Hepatocyte (in vitro differentiated cells): Measurements from ENCODE around the gene METTL6. TPM values are rescaled to one million over a fixed set of nuclear protein-coding genes. Genes with fewer than 3 reads are reported as not detected.

Source experiments
- DNase-seq: peaks from one replicate; pipeline ENCODE4 v3.0.0-alpha.2; 2016; ENCODE audit warnings: low spot score
- H2AFZ ChIP-seq: fragments of 200-600 bp; sonication (generic); 2 replicates; pipeline ENCODE4 v1.6.0; 2016; ENCODE audit warnings: antibody characterized with exemption, mild to moderate bottlenecking
- H3K27ac ChIP-seq: fragments of 200-600 bp; sonication (generic); 2 replicates; pipeline ENCODE4 v1.5.1; 2016; ENCODE audit warnings: mild to moderate bottlenecking
- H3K27me3 ChIP-seq: fragments of 200-600 bp; sonication (generic); 2 replicates; pipeline ENCODE4 v1.6.1; 2016
- H3K36me3 ChIP-seq: fragments of 200-600 bp; sonication (generic); replicated peaks from 2 replicates; pipeline ENCODE4 v1.5.1; 2016; ENCODE audit warnings: low read depth; ENCODE audit not compliant: insufficient read depth
- H3K4me1 ChIP-seq: fragments of 200-600 bp; sonication (generic); 2 replicates; pipeline ENCODE4 v1.5.1; 2016; ENCODE audit warnings: mild to moderate bottlenecking, moderate library complexity; ENCODE audit not compliant: insufficient read depth
- H3K4me2 ChIP-seq: fragments of 200-600 bp; sonication (generic); 2 replicates; pipeline ENCODE4 v1.6.0; 2016
- H3K4me3 ChIP-seq: fragments of 200-600 bp; sonication (generic); 2 replicates; pipeline ENCODE4 v1.5.1; 2016; ENCODE audit warnings: mild to moderate bottlenecking
- H3K79me2 ChIP-seq: fragments of 200-600 bp; sonication (generic); 2 replicates; pipeline ENCODE4 v1.6.0; 2017; ENCODE audit warnings: mild to moderate bottlenecking
- H3K9me2 ChIP-seq: fragments of 200-600 bp; sonication (generic); replicated peaks from 2 replicates; pipeline ENCODE4 v1.6.0; 2017; ENCODE audit warnings: mild to moderate bottlenecking; ENCODE audit not compliant: insufficient read depth
- H3K9me3 ChIP-seq: fragments of 200-600 bp; sonication (generic); 2 replicates; pipeline ENCODE4 v1.5.1; 2016; ENCODE audit warnings: low read depth, mild to moderate bottlenecking
- H4K20me1 ChIP-seq: fragments of 200-600 bp; sonication (generic); 2 replicates; pipeline ENCODE4 v1.6.0; 2016; ENCODE audit warnings: mild to moderate bottlenecking; ENCODE audit not compliant: insufficient read depth, poor library complexity, severe bottlenecking
- CTCF ChIP-seq: fragments of 200-600 bp; sonication (generic); IDR thresholded peaks from 2 replicates; pipeline ENCODE4 v1.5.1; 2016; ENCODE audit warnings: antibody characterized with exemption, mild to moderate bottlenecking; ENCODE audit not compliant: poor library complexity
- EZH2 ChIP-seq: fragments of 200-600 bp; sonication (generic); IDR thresholded peaks from 2 replicates; pipeline ENCODE4 v1.6.1; 2016; ENCODE audit warnings: antibody characterized with exemption, mild to moderate bottlenecking, borderline replicate concordance
- EZH2phosphoT487 ChIP-seq: fragments of 200-600 bp; sonication (generic); IDR thresholded peaks from one replicate; pipeline ENCODE4 v1.6.1; 2018; ENCODE audit warnings: antibody characterized with exemption, mild to moderate bottlenecking, low read depth, moderate library complexity; ENCODE audit not compliant: unreplicated experiment, severe bottlenecking
- WGBS: methylation state at CpG from one replicate; pipeline ENCODE4 v1.1.6; 2016; ENCODE audit warnings: low lambda C conversion rate; ENCODE audit errors: missing lambda C conversion rate; 5-methylcytosine and 5-hydroxymethylcytosine counted together
- polyA plus RNA-seq: library from polyadenylated mRNA; unstranded; fragments of >200 nt; fragmentation: Nextera tagmentation; extraction: Ambion mirVana; gene quantifications from 2 replicates; pipeline ENCODE4 v1.2.1, GENCODE V29; 2016
- total RNA-seq: library from RNA; depleted of rRNA; stranded (reverse); fragments of >200 nt; gene quantifications from 2 replicates; pipeline ENCODE4 v1.2.3, GENCODE V29; 2014

The METTL6 gene
- total and polyA plus RNA-seq, 2 experiments from 2014 or later, result 13.4 to 21.4 TPM

- no peaks in the 10 kb centered on the region for H3K4me1 ChIP-seq
- H3K27me3 ChIP-seq, result no peaks in the 10 kb centered on the region
- no peaks in the 10 kb centered on the region for H3K36me3 ChIP-seq
- H3K79me2 ChIP-seq, result no peaks in the 10 kb centered on the region
- no peak for TF ChIP-seq EZH2
- no peak for TF ChIP-seq CTCF
- no peak for TF ChIP-seq EZH2phosphoT487
- no peak for DNase-seq
- no peaks in the 10 kb centered on the region for H3K9me2 ChIP-seq
- H3K4me2 ChIP-seq, result no peak overlapping the region
- H2AFZ ChIP-seq, result no peak overlapping the region
- no peaks in the 10 kb centered on the region for H3K9me3 ChIP-seq
- H4K20me1 ChIP-seq, result no peaks in the 10 kb centered on the region
- H3K4me3 ChIP-seq, result no peak overlapping the region
- no peak overlapping the region for H3K27ac ChIP-seq
These were observed 12.1 kb upstream of the METTL6 start for GRCh38 chr3:15439476-15439875.

- H3K79me2 ChIP-seq, result no peaks in the 10 kb centered on the region
- TF ChIP-seq EZH2phosphoT487, result no peak
- no peak for TF ChIP-seq EZH2
- TF ChIP-seq CTCF, result no peak
- no peaks in the 10 kb centered on the region for H3K9me2 ChIP-seq
- no peak overlapping the region for H3K4me3 ChIP-seq
- H3K4me1 ChIP-seq, result no peaks in the 10 kb centered on the region
- H3K27me3 ChIP-seq, result no peaks in the 10 kb centered on the region
- no peaks in the 10 kb centered on the region for H3K9me3 ChIP-seq
- no peaks in the 10 kb centered on the region for H4K20me1 ChIP-seq
- H2AFZ ChIP-seq, result no peak overlapping the region
- WGBS, result 95% methylated on average over 4 of the region's 4 CpGs
- DNase-seq, result no peak
- H3K36me3 ChIP-seq, result no peaks in the 10 kb centered on the region
- H3K4me2 ChIP-seq, result no peak overlapping the region
- H3K27ac ChIP-seq, result no peak overlapping the region
These were observed 11.6 kb upstream of the METTL6 start for GRCh38 chr3:15438983-15439382.

- no peaks in the 10 kb centered on the region for H3K27me3 ChIP-seq
- H3K79me2 ChIP-seq, result peaks cover 10% of the 10 kb centered on the region
- no peak overlapping the region for H3K4me2 ChIP-seq
- H3K4me3 ChIP-seq, result no peak overlapping the region
- H3K9me2 ChIP-seq, result no peaks in the 10 kb centered on the region
- DNase-seq, result no peak
- H3K27ac ChIP-seq, result no peak overlapping the region
- H3K36me3 ChIP-seq, result no peaks in the 10 kb centered on the region
- no peak for TF ChIP-seq EZH2phosphoT487
- no peak overlapping the region for H2AFZ ChIP-seq
- no peaks in the 10 kb centered on the region for H3K9me3 ChIP-seq
- WGBS, result 95% methylated on average over 6 of the region's 6 CpGs
- peaks cover 3% of the 10 kb centered on the region for H4K20me1 ChIP-seq
- H3K4me1 ChIP-seq, result no peaks in the 10 kb centered on the region
These were observed 8.9 kb upstream of the METTL6 start for GRCh38 chr3:15436246-15436645.

GRCh38 chr3:15434756-15435155 is 7.4 kb upstream of the METTL6 start:
- Histone ChIP-seq H3K36me3 (no peaks in the 10 kb centered on the region), H3K4me1 (peaks cover 3% of the 10 kb centered on the region), H3K27me3 (no peaks in the 10 kb centered on the region), H3K9me2 (no peaks in the 10 kb centered on the region), H4K20me1 (peaks cover 7% of the 10 kb centered on the region), H3K79me2 (peaks cover 25% of the 10 kb centered on the region), H3K4me3 (no peak overlapping the region), H3K4me2 (no peak overlapping the region), H2AFZ (no peak overlapping the region), H3K27ac (no peak overlapping the region), H3K9me3 (no peaks in the 10 kb centered on the region)
- TF ChIP-seq CTCF (no peak), EZH2phosphoT487 (no peak), EZH2 (no peak)
- no peak for DNase-seq
- 96% methylated on average over 4 of the region's 4 CpGs for WGBS
